Central memory CD8-positive, alpha-beta T cell (primary cell): ENCODE results near the gene PRKAG2.
"Not testable (repeated sequence)": the region's sequence is repeated elsewhere in the genome, so short reads cannot be mapped to it uniquely, and the experiment has no call there.

ENCODE experiments used
- ATAC-seq: fragments of 150-1000 bp; cut with Tn5 transposase; replicated peaks from 2 replicates; pipeline ENCODE4 v1.10.0; 2022; ENCODE audit warnings: mild to moderate bottlenecking, moderate FRiP score, moderate number of reproducible peaks; ENCODE audit not compliant: poor library complexity, severe bottlenecking; ENCODE audit errors: extremely low read depth
- DNase-seq, 2 donors: peaks; one replicate each; pipeline ENCODE4 v3.0.0; 2021; ENCODE audit warnings: low spot score in 2 of 2
- H3K27ac Mint-ChIP-seq: one replicate; pipeline ENCODE4 v1.8.0; 2022; ENCODE audit warnings: low read depth, mild to moderate bottlenecking, moderate library complexity, mixed read lengths
- H3K27me3 Mint-ChIP-seq: one replicate; pipeline ENCODE4 v1.8.0; 2022; ENCODE audit warnings: mixed read lengths
- H3K36me3 Mint-ChIP-seq: one replicate; pipeline ENCODE4 v1.8.0; 2022; ENCODE audit warnings: mild to moderate bottlenecking, moderate library complexity, mixed read lengths; ENCODE audit not compliant: insufficient read depth
- H3K4me1 Mint-ChIP-seq: one replicate; pipeline ENCODE4 v1.8.0; 2022; ENCODE audit warnings: mixed read lengths
- H3K4me3 Mint-ChIP-seq: one replicate; pipeline ENCODE4 v1.8.0; 2022; ENCODE audit warnings: mild to moderate bottlenecking, moderate library complexity, mixed read lengths
- H3K9me3 Mint-ChIP-seq: one replicate; pipeline ENCODE4 v1.8.0; 2022; ENCODE audit warnings: mixed read lengths

Gene PRKAG2

GRCh38 chr7:151797667-151798307, 79.1 kb downstream of the PRKAG2 start:
- DNase-seq, H3K4me3 Mint-ChIP-seq, ATAC-seq, H3K27me3 Mint-ChIP-seq, H3K27ac Mint-ChIP-seq, H3K36me3 Mint-ChIP-seq, H3K9me3 Mint-ChIP-seq: not testable (repeated sequence)
- H3K4me1 Mint-ChIP-seq = peaks cover 28% of the 10 kb centered on the region

- no peaks in the 10 kb centered on the region for H3K27me3 Mint-ChIP-seq
- no peak overlapping the region for H3K4me3 Mint-ChIP-seq
Measured at GRCh38 chr7:151796871-151797537, 79.9 kb downstream of the PRKAG2 start.

DNA sequence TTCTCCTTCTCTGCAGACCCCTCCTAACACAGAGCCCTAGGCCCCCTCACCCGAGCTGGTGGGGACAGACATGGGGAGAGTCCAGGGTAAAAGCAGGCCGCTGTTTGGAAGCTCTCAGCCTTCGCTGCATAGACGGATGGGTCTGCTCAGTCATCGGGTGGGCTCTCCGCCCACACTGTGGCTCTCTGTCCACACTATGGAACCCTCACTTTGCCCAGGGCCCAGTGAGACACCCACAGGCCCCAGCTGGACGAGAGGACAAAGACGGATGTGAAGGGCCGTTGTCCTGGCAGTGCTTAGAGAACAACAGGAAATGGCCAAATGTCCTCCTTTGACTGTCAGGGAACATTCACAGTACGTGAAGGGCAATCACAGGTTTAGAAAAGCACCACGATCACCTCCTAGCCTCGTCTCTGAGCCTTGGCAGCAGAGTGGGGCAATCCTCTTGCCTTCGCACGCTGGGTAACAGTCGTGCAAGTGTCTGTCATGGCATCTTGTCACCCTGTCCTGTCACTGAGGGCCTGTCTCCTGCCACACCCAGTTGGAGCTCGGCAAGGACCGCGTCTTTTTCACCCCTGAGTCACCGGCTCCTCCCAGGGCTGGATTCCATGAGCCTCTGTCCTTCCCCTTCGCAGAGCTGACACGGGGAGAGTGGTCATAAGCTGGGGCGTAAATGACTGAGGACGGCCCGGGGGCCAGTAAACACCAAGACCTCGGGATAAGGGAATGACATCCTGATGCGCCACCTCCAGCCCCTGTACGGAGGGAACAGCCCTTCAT, 80.6 kb downstream of the PRKAG2 start:
- peaks cover 24% of the 10 kb centered on the region for H3K4me1 Mint-ChIP-seq
- DNase-seq = no peak

More at GRCh38 chr7:151796871-151797537, 79.9 kb downstream of the PRKAG2 start:
- no peak overlapping the region for H3K27ac Mint-ChIP-seq
- ATAC-seq (no peak), DNase-seq (no peak)
- no peaks in the 10 kb centered on the region for H3K9me3 Mint-ChIP-seq
- peaks cover 6% of the 10 kb centered on the region for H3K36me3 Mint-ChIP-seq
- H3K4me1 Mint-ChIP-seq = peaks cover 24% of the 10 kb centered on the region

GRCh38 chr7:151795168-151795811, 81.6 kb downstream of the PRKAG2 start:
- Mint-ChIP-seq H3K4me1 (peaks cover 20% of the 10 kb centered on the region), H3K4me3 (peak overlapping the region; percentile 51), H3K27ac (peak overlapping the region; percentile 72)

More for the DNA sequence above, 80.6 kb downstream of the PRKAG2 start:
- ATAC-seq = no peak
- H3K9me3 Mint-ChIP-seq = no peaks in the 10 kb centered on the region
- H3K36me3 Mint-ChIP-seq = peaks cover 4% of the 10 kb centered on the region
- no peak overlapping the region for H3K4me3 Mint-ChIP-seq
- H3K27ac Mint-ChIP-seq = no peak overlapping the region
- no peaks in the 10 kb centered on the region for H3K27me3 Mint-ChIP-seq

GRCh38 chr7:151794508-151795167, 82.3 kb downstream of the PRKAG2 start:
- ATAC-seq = no peak
- Mint-ChIP-seq H3K9me3 (no peaks in the 10 kb centered on the region), H3K4me3 (no peak overlapping the region), H3K27ac (peak overlapping the region; percentile 72), H3K4me1 (peaks cover 22% of the 10 kb centered on the region), H3K36me3 (peaks cover 4% of the 10 kb centered on the region), H3K27me3 (no peaks in the 10 kb centered on the region)
- no peak for DNase-seq

More at GRCh38 chr7:151795168-151795811, 81.6 kb downstream of the PRKAG2 start:
- peak in 1 of 2 donors; percentile 29 for DNase-seq
- Mint-ChIP-seq H3K9me3 (no peaks in the 10 kb centered on the region), H3K27me3 (no peaks in the 10 kb centered on the region), H3K36me3 (peaks cover 4% of the 10 kb centered on the region)
- peak; percentile 83 for ATAC-seq

GRCh38 chr7:151793991-151794507, 82.9 kb downstream of the PRKAG2 start:
- Mint-ChIP-seq H3K27me3 (no peaks in the 10 kb centered on the region), H3K27ac (peak overlapping the region; percentile 22)
- ATAC-seq = no peak

GRCh38 chr7:151793531-151793951, 83.4 kb downstream of the PRKAG2 start:
- Mint-ChIP-seq H3K27me3 (no peaks in the 10 kb centered on the region), H3K9me3 (no peaks in the 10 kb centered on the region), H3K36me3 (peaks cover 4% of the 10 kb centered on the region), H3K4me3 (no peak overlapping the region), H3K27ac (no peak overlapping the region), H3K4me1 (peaks cover 25% of the 10 kb centered on the region)
- DNase-seq = no peak
- no peak for ATAC-seq

More at GRCh38 chr7:151793991-151794507, 82.9 kb downstream of the PRKAG2 start:
- Mint-ChIP-seq H3K4me1 (peaks cover 22% of the 10 kb centered on the region), H3K36me3 (peaks cover 4% of the 10 kb centered on the region), H3K4me3 (no peak overlapping the region), H3K9me3 (no peaks in the 10 kb centered on the region)
- no peak for DNase-seq

GRCh38 chr7:151792636-151793035, 84.3 kb downstream of the PRKAG2 start:
- H3K9me3 Mint-ChIP-seq = no peaks in the 10 kb centered on the region
- no peak overlapping the region for H3K4me3 Mint-ChIP-seq
- H3K27ac Mint-ChIP-seq = no peak overlapping the region
- peaks cover 27% of the 10 kb centered on the region for H3K4me1 Mint-ChIP-seq
- ATAC-seq (no peak), DNase-seq (no peak)
- H3K36me3 Mint-ChIP-seq = peaks cover 4% of the 10 kb centered on the region
- H3K27me3 Mint-ChIP-seq = no peaks in the 10 kb centered on the region

- ATAC-seq (no peak), DNase-seq (no peak)
- no peak overlapping the region for H3K27ac Mint-ChIP-seq
Measured at GRCh38 chr7:151792086-151792485, 84.8 kb downstream of the PRKAG2 start.

GRCh38 chr7:151790830-151791620, 85.9 kb downstream of the PRKAG2 start:
- H3K9me3 Mint-ChIP-seq = no peaks in the 10 kb centered on the region
- peaks cover 22% of the 10 kb centered on the region for H3K4me1 Mint-ChIP-seq
- no peaks in the 10 kb centered on the region for H3K27me3 Mint-ChIP-seq
- peaks cover 5% of the 10 kb centered on the region for H3K36me3 Mint-ChIP-seq
- DNase-seq (no peak), ATAC-seq (no peak)
- H3K4me3 Mint-ChIP-seq = no peak overlapping the region
- H3K27ac Mint-ChIP-seq = no peak overlapping the region

More at GRCh38 chr7:151792086-151792485, 84.8 kb downstream of the PRKAG2 start:
- Mint-ChIP-seq H3K4me1 (peaks cover 22% of the 10 kb centered on the region), H3K4me3 (no peak overlapping the region), H3K36me3 (peaks cover 5% of the 10 kb centered on the region), H3K9me3 (no peaks in the 10 kb centered on the region), H3K27me3 (no peaks in the 10 kb centered on the region)

DNA sequence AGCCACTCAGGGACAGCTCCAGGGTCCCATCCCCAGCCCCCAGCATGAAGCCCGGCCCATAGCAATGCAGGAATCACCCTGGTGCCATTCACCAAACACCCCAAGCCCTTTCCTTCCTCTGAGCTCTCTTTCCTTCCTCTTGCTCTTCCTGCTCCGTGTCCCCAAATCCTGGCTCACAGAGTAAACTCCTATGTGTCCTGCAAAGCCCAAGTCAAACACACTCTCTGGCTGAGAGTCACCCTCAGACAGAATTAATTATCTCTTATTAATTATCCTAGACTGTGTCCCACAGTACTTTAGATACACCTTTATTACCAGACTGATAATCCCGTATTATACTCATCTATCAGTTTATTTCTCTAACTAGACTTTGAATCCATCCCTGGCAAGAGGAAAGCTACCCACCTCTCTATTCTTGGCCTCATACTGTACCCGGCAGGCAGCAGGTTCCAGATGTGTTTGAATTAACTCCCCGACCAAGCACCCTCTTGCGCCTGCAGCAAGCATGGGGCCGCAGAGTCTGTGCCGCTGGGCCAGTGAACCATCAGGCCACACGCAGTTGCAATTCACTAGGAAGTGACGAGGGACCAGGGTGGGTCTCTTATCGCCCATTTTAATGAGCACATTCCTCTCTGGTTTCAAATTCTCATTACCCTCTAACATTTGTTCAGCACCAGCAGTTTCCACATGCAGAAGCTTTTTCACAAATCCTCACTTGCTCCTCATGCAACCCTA, 86.7 kb downstream of the PRKAG2 start:
- Mint-ChIP-seq H3K4me1 (peaks cover 18% of the 10 kb centered on the region), H3K27me3 (no peaks in the 10 kb centered on the region), H3K36me3 (peaks cover 3% of the 10 kb centered on the region), H3K4me3 (no peak overlapping the region), H3K9me3 (no peaks in the 10 kb centered on the region), H3K27ac (no peak overlapping the region)
- ATAC-seq = no peak
- DNase-seq = no peak
